RWPE2 (cell line): ENCODE results near the gene ZKSCAN7.
"Not testable (repeated sequence)": the region's sequence is repeated elsewhere in the genome, so short reads cannot be mapped to it uniquely, and the experiment has no call there.

Experiments used
- ATAC-seq: fragments of 200-7000 bp; cut with Tn5 transposase; 3 replicates; pipeline ENCODE4 v1.9.1; 2021; ENCODE audit warnings: low read depth
- DNase-seq: peaks from one replicate; pipeline ENCODE4 v3.0.0-alpha.2; 2020; ENCODE audit warnings: low spot score
- H3K27ac ChIP-seq: fragments of 450-650 bp; 2 replicates; pipeline ENCODE4 v1.5.1; 2017; ENCODE audit warnings: mild to moderate bottlenecking; ENCODE audit not compliant: poor library complexity, severe bottlenecking
- H3K27me3 ChIP-seq: fragments of 250-450 bp; sonication (Bioruptor Pico); 2 replicates; pipeline ENCODE4 v1.5.1; 2021; ENCODE audit warnings: mild to moderate bottlenecking, moderate library complexity; ENCODE audit not compliant: insufficient read depth, poor library complexity, severe bottlenecking
- H3K36me3 ChIP-seq: fragments of 250-450 bp; sonication (Bioruptor Pico); 2 replicates; pipeline ENCODE4 v1.5.1; 2020; ENCODE audit warnings: low read depth, mild to moderate bottlenecking, moderate library complexity
- H3K4me1 ChIP-seq: fragments of 250-450 bp; sonication (Bioruptor Pico); 2 replicates; pipeline ENCODE4 v1.5.1; 2021; ENCODE audit warnings: mild to moderate bottlenecking, moderate library complexity; ENCODE audit not compliant: insufficient read depth, poor library complexity, severe bottlenecking
- H3K4me3 ChIP-seq: fragments of 250-450 bp; sonication (Bioruptor Pico); 2 replicates; pipeline ENCODE4 v1.5.1; 2021; ENCODE audit warnings: mild to moderate bottlenecking, moderate library complexity; ENCODE audit not compliant: severe bottlenecking
- H3K9me3 ChIP-seq: fragments of 250-450 bp; sonication (Bioruptor Pico); 2 replicates; pipeline ENCODE4 v1.5.1; 2021; ENCODE audit warnings: mild to moderate bottlenecking, moderate library complexity; ENCODE audit not compliant: severe bottlenecking
- TF ChIP-seq, protein P1 (sequence below): fragments of 450-650 bp; IDR thresholded peaks from one replicate; pipeline ENCODE4 v1.5.1; 2017; ENCODE audit warnings: mild to moderate bottlenecking, moderate library complexity; ENCODE audit not compliant: poor library complexity, severe bottlenecking

ZKSCAN7 gene

DNA sequence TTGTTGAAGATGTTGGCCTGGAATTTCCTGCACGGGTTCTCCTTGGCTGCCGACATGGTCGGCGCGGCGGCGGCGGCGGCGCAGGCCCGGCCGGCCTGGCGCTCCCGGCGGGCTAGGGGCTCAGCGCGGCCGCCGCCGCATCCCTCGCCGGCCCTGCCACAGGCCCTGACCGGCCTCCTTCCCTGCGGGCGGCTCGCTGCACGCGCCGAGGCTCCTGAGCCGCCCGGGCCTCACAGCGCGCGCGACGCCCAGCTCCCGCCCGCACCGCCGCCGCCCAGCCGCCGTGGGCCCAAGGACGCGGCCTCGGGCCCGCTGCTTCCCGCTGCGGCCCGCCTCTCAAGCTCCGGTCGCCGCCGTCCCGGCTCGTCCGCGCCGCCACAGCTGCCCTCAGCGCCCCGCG, 26.0 kb downstream of the ZKSCAN7 start:
- H3K4me1 ChIP-seq, H3K27ac ChIP-seq, DNase-seq, H3K27me3 ChIP-seq, H3K9me3 ChIP-seq, H3K4me3 ChIP-seq, ATAC-seq, H3K36me3 ChIP-seq: not testable (repeated sequence)

DNA sequence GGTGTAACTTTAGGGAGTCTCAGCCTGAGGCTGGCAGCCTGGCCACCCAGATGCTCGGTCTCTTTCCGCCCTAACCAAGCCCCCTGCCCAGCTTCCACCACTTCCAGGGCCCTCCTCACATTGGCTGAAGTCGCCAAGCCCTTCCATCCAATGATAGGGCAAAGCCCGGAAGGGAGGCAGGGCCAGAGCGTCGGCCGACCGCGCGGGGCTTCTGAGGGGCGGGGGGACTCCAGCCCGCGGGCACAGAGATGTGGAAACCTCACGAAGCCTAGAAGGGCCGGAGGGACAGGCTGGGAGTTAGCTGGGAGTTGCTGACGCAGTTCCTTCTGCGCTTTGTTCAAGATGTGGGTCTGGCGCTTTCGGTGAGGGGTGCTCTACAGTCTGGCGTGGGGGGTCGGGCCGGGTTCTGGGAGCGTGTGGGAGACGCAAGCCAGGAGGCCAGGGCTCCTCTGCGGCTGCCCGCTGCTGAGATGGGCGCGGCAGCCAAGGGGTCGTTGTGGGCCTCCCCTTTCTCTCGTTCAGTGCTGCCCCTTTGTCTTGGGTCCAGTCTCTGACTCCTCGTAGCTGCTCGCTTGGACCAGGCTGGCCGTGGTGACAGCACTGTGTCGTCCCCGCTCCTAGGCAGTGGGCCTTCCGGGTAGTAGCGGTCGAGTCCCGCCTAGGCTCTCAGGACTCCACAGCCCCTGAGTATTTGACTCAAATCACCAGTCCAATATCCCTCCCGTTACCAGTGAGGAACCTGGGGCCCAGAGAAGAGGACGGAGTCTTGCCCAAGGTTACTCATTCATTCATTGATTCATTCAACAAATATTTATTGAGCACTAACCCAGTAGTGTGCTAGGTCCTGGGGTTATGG, 29.9 kb downstream of the ZKSCAN7 start, which contains the start of gene ZNF660:
TSS of gene ZNF660 (plus strand) at position 319 of the 856 bp plus-strand sequence. CDS start 9,230 bp downstream, outside the sequence.
- Histone ChIP-seq H3K4me1 (no peaks in the 10 kb centered on the region), H3K4me3 (peak within 1 kb of the TSS; percentile 19), H3K27ac (no peak within 1 kb of the TSS), H3K9me3 (no peaks in the 10 kb centered on the region), H3K27me3 (no peaks in the 10 kb centered on the region), H3K36me3 (no peaks in the 10 kb centered on the region)
- DNase-seq = no peak
- TF ChIP-seq, protein P1, sequence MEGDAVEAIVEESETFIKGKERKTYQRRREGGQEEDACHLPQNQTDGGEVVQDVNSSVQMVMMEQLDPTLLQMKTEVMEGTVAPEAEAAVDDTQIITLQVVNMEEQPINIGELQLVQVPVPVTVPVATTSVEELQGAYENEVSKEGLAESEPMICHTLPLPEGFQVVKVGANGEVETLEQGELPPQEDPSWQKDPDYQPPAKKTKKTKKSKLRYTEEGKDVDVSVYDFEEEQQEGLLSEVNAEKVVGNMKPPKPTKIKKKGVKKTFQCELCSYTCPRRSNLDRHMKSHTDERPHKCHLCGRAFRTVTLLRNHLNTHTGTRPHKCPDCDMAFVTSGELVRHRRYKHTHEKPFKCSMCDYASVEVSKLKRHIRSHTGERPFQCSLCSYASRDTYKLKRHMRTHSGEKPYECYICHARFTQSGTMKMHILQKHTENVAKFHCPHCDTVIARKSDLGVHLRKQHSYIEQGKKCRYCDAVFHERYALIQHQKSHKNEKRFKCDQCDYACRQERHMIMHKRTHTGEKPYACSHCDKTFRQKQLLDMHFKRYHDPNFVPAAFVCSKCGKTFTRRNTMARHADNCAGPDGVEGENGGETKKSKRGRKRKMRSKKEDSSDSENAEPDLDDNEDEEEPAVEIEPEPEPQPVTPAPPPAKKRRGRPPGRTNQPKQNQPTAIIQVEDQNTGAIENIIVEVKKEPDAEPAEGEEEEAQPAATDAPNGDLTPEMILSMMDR = no peak
- ATAC-seq = peak; percentile 64

DNA sequence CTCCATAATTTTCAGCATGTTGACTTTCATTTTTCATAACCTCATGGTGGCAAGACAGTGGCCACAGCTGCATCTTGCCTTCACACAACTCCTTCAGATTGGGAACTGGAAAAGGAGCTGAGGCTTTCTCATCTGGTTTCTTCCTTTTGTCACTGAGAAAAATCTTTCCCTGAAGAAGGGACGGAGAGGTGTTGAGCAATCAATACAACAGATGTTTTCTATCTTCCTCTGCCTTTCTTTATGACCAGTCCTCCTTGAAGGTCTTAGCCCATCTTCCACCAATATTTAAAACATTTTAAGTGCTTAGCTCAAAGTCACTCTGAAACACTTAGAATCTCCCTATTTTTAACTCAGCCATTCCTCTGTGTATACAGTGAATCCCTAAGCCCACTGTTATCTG, 41.6 kb downstream of the ZKSCAN7 start:
- no peak for DNase-seq
- no peak for ATAC-seq
- Histone ChIP-seq H3K27ac (no peak overlapping the region), H3K4me3 (no peak overlapping the region), H3K36me3 (no peaks in the 10 kb centered on the region), H3K27me3 (no peaks in the 10 kb centered on the region), H3K4me1 (no peaks in the 10 kb centered on the region), H3K9me3 (peaks cover 4% of the 10 kb centered on the region)
- TF ChIP-seq, protein P1 = no peak

DNA sequence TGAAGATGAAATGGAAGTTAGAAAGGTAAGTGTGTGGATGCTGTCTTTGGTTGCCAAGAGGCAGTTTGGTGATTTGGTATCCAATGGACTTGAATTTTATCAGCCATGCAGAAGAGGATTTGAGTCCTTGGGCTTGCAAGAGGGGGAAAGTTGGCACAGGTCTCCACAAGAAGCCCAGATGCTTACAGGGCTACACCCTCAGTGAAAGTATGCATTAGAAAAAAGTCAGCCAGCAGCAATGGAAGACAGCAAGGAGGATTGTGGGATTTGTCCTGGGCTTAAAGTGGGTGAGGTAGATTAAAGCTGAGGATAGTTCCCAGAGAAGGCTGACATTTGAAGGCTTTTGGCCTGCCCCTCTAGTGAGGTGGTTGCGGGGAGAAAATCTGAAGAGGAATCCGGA, 46.8 kb downstream of the ZKSCAN7 start:
- Histone ChIP-seq H3K36me3 (no peaks in the 10 kb centered on the region), H3K9me3 (peaks cover 2% of the 10 kb centered on the region), H3K27ac (no peak overlapping the region), H3K4me1 (no peaks in the 10 kb centered on the region), H3K4me3 (no peak overlapping the region), H3K27me3 (no peaks in the 10 kb centered on the region)
- TF ChIP-seq, protein P1 = no peak
- no peak for DNase-seq
- no peak for ATAC-seq

DNA sequence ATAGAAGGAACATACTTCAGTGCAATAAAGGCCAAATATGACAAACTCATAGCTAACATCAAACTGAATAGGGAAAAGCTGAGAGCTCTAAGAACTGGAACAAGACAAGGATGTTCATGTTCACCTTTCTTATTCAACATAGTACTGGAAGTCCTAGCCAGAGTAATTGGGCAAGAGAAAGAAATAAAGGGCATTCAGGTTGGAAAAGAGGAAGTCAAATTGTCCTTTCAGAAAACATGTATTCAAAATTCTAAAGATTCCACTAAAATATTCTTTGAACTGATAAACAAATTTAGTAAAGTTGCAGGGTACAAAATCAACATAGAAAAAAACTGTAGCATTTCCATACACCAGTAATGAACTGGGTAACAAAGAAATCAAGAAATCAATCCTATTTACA, 57.7 kb downstream of the ZKSCAN7 start:
- ATAC-seq = no peak
- H3K9me3 ChIP-seq = no peaks in the 10 kb centered on the region
- H3K27ac ChIP-seq = no peak overlapping the region
- no peaks in the 10 kb centered on the region for H3K27me3 ChIP-seq
- no peaks in the 10 kb centered on the region for H3K4me1 ChIP-seq
- no peak overlapping the region for H3K4me3 ChIP-seq
- no peak for DNase-seq
- H3K36me3 ChIP-seq = no peaks in the 10 kb centered on the region
- TF ChIP-seq, protein P1 = no peak
